NCI-H446 treated with DMSO at 0.1 percent for 48 hours (cell line): ENCODE data around the gene COL11A2.

Experiments
- DNase-seq: peaks from one replicate; lab custom pipeline; 2025; lab: John Stamatoyannopoulos, UW

COL11A2 gene

DNA sequence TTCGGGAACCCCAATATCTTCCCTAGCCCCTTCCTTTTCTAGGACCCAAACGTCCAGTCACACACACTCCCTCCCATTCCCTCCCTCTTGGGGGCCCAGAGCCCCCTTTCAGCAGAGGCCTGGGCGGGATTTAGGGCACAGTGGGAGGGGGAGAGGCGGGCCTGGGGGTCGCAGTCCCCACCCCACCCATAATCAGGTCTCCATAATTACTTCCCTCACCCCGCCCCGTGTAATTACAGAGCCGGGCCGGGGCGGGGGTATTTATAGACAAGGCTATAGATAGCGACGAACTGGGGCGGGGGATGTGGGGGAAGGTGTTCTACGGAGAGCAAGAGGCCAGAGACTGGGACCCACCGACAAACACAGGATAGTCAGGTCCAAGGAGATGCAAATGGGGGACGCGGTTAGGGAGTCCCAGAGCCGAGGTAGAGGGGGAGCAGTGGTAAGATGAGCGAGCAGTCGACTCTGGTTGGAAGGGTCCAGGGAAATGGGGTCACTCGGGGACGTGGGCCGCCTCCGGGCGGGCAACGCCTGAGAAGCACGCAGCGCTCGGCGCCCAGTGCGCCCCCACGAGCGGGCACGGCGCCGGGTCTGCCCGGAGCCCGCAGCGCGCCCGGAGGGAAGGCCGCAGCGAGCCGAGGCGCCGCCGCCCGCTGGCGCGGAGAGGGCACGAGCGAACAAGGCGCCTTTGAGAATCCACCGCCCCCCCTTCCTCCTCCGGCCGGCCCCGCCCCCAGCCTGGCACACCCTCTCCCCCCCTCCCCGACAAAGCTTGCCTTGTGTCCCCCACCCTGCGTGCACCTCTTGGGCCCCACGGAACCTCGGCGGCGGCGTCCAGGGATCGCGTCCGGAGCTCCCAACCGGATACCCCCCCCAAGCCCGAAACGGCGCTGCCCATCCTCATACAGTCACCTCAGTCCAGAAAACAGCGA is 670 bp upstream of the COL11A2 start:
- no peak for DNase-seq

DNA sequence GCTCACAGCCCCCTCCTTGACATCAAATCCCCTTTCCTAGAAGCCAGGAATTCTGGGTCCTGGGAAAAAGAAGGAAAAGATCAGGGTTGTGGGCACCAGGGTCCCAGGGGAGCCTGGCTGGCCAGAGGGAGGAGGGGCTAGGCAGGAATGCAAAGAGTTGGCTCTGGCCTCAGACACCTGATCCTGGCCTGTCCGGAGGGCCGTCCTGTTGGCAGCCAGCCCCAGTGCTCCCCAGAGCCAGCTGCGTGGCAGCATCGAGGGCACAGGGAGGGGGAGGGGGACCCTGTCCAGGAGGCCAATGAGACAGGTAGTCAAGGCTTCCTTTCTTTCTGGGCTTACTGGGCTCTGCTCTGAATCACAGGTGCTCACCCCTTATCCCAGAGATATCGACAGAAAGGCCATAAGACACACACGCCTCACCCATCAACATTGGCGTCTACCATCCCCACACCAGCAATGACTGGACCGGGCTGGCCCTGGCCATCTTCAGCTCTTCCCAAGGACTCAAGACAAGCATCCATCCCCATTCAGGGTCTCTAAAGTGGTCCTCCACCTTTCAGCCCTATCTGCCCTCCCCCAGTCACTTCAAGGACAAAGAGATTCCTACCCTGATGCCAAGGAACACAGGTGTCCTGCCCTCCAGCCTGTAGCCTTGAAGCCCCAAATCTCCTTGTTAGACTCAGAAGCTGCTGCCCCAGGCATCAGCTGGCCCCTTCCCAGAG is 723 bp downstream of the COL11A2 start:
- DNase-seq = no peak

DNA sequence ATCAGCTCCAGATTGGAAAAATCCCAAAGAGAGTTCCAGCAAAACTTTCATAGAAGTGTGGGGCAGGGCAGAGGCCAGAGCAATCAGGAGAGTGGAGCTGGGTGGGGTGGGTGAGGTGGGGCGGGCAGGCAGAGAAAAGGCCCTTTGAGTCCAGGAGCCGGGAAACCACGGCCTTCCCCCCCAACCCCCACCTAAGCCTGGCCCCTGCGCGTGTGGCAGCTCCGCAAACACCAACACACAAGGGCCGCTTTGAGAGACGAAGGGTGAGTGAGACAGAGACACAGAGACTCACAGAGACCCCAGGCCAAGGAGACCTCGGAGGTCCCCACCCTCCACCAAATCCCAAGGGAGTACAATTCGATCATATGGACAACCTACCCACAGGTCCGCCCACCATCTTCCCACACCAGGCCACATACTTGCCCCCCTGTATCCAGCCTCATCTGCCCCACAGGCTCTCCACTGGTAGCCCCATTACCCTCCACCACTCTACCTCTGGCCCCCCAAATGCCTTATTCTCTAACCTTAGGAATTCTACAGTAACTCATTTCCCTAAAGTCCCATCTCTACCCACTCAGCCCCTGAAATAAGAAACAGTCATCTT is 1.7 kb downstream of the COL11A2 start:
- no peak for DNase-seq

DNA sequence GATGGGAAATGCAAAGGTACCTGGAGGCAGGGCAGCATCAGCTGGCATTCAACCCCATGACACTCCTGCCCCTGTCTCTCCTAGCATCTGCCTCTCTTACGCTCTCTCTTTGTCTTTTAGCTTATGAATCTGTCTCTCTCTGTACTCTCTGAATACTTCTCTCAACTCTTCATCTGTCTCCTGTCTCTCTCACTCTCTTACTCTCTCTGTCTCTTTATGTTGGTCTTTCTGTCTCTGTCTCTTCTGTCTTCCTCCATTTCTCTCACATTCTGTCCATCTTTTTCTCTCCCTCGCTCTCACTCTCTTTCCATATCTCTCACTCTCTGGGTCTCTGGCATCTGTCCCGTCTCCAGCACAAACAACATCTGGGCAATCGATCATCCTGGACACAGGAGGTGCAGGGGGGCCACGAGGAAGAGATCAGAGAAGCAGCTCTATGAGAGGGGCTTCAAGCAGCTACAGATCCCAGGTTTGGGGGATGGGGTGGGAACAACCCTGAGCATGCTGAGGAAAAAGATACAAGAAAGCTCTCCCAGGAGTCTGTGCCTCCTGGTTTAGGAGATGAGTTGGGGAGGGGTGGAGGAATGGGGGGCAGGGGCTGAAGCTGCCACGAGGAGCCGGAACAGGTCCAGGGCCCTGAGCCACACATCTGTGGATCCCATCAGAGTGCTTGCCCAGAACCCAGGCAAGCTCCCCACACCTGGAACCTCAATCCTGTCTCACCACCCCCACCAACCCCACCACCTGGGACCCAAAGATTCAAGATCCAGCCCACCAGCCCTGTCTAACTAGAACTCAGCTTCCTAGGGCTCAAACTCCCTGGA is 2.4 kb downstream of the COL11A2 start:
- DNase-seq = no peak

DNA sequence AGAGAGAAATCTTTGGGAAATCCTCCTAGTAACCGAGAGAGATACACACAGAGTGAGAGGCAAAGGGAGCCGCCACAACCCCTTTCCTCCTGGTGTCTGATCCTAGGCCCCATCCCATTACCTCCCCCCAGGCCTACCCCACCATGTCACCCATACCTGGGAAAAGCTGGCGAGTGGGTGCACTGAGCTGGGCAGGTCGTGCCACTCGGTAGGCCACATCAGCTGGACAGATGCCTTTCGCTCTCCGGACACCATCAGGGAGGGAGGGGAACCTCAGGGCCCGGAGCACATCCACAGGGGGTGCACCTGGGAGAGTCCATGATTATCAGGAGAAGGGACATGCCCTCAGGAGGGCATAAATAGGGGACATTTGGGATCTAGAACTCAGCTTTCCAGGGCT is 3.1 kb downstream of the COL11A2 start:
- DNase-seq = no peak

DNA sequence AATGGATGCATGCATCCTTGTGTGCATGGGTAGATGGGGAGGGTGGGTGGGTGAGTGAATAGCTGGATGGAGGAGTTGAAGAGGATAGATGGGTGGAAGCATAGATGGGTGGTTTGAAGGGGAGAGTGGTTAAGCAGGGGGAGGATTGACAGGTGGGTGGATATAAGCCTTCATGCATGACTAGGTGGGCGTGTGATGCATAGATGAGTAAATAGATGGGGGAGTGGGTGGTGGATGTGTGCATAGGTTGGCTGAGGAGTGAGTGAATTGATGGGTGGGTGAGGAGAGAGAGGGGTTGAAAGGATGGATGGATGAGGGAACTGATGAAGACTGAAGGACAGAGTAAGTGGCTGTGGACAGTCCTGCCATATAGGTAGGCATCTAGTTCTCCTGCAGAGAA is 4.5 kb downstream of the COL11A2 start:
- DNase-seq = no peak

DNA sequence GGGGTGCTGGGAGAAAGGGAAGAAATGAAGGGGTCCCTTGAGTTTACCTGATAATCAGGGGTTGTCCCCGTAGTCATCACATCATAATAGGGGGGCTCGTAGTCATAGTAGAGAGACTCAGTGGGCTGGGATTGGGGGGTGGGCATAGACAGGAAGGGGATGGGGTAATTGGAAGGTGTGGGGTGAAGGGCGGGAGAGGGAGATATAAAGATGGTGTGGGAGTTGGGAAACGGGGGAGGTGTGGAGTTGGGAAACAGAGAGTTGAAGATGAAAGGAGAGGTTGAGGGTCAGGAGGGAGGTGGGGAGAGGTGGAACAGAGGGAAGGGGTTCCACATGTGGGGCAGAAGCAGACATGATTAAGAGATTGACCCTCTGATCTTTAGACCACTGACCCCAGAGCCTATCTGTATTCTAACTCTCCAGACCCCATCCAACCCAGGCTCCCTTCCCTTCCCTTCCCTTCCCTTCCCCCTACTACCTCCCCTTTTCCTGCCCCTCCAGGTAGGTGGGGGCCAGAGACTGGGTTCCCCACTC is 6.5 kb downstream of the COL11A2 start:
- no peak for DNase-seq

DNA sequence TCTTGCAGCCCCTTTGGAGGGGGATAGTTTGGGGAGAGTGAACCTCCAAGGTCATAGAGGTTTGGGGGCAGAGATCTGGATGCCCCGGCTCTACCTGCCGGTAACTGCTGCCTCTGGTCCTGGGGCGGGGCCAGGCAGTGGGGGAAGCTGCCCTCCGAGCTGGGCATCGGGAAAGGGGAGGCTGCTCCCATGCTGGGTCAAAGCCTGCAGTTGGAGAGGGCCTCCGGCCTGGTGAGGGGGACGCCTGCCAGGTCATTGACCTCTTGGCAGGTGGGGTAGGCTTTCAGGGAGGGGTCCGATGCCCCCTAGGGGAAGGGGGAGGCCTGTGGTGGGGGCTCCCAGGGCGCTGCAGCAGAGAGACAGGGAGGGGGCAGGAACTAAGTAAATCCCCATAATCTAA is 7.1 kb downstream of the COL11A2 start:
- no peak for DNase-seq

DNA sequence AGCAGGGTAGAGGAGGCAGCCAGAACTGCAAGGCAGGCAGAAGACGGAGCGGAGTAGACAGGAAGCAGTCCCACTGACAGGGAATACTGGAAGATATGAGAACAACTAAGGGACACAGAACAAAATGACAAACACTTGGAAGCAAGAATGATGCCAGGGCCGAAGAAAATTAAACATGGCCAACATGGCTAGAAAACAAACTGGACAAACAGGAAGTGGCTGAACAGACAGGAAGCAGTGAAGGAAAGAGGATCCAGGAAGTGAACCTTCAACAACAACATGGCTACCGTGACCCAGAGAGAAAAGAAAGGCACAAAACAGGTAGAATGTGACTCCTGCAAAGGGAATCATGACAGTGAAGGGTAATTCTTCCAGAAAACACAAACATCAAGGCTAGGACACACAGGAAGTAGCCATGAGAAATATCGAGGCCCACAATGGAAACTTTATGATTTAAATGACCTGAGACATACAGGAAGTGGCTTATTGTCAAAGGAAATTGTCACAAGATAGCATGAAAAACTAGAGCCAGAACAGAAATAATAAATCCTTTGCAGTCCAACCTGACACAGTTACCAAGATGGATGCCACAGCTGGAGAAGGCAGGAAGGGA is 9.1 kb downstream of the COL11A2 start:
- no peak for DNase-seq

DNA sequence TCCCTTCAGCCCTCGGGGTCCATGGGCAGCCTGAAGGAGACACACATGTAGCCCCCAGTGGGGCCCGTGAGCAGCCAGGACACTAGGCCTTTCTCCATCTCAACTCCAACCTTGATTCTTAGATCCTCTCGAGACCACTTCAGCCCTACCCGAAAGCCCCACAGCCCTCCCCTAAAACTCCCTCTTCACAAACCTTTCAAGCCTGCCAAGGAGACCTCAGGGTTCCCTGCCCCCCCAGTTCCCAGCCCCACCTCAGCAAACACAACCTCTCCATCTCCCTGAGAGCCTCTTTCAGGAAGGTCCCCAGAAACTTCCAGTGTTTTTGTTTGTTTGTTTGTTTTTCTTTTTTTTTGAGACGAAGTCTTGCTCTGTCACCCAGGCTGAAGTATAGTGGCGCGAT is 11.1 kb downstream of the COL11A2 start:
- DNase-seq = no peak

DNA sequence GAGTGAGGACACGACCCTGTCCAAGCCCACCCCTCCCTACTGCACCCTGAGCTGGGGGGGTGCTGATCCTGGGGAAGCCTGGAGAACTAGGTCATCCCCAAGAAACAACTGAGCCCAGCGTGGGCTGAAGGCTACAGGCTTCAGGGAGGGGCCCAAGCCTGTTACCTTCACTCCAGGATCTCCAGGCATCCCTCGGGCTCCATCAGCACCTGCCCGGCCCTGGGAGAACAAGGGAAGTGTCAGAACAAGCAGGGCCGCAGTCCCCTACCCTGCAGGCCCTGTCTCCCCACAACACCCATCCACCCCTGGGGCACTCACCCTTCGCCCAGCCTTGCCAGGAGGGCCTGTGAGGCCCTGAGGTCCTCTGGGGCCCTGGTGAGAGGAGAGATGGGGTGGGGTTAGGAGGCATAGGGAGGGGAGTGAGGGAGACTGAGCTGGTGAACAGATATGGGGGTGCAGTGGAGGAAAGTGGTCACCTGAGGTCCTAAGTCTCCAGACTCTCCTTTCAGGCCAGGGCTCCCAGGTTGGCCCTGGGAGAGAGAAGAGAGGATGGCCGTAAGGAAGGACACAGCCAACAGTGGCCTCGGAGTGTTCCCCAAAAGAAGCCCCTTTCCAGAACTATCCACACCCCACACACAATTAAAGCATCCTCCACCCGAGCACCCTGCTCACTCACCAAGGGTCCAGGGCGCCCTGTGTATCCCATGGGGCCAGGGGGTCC is 13.4 kb downstream of the COL11A2 start:
- DNase-seq = no peak

DNA sequence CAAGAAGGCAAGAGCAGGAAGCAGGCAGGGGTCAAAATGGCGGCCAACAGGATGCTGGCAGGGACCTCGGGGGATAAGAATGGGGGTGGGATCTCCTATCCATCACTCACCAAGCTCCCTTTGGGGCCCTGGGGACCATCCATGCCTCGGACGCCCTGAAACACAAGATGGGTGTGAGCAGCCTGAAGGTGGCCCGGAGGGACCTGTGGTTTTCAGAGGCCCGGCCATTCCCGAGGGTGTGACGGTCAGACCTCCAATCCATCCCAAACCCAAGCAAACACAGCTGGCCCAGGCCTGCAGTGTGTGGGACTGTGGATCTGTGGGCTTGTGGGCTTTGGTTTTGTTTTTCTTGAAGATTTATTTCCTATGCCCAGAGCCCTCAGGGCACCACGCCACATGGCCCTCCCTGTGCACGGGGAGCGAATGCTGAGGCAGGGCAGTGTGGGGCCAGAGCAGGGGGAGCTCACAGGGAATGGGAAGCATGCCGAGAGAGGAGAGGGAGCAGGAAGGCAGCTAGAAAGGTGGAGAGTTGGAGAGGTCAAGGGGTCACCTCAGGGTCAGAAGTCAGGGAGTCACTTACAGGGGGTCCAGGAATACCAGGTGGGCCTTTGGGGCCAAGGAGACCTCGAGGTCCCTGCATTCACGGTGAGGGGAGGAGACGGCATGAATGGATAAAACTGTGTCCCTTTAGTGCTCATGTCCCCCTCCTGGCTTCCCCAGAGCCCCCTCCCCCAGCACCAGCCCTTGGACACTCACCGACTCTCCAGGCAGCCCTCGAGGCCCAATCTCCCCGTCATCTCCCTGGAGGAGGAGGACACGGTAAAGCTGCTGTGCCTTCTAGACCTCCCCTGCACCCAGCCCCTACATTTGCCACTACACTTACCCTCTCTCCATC is 14.5 kb downstream of the COL11A2 start:
- DNase-seq = no peak

DNA sequence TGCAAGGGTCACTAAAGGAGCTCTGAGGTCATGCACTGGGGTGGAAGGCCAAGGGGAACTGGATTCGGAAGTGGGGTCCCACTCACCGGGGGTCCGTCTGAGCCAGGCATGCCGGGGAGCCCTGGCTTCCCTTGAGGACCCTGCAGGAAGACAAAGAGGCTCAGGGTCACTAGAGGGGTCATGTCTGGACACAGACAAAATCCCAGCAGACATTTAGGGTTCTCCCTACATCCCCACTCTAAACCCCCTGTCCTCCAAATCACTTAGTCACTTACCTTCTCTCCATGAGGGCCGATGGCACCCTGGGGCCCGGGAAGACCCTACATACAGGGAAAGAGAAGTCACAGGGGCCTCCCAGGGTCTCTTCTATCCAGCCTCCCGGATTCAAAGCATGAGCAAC is 15.4 kb downstream of the COL11A2 start:
- DNase-seq = no peak

DNA sequence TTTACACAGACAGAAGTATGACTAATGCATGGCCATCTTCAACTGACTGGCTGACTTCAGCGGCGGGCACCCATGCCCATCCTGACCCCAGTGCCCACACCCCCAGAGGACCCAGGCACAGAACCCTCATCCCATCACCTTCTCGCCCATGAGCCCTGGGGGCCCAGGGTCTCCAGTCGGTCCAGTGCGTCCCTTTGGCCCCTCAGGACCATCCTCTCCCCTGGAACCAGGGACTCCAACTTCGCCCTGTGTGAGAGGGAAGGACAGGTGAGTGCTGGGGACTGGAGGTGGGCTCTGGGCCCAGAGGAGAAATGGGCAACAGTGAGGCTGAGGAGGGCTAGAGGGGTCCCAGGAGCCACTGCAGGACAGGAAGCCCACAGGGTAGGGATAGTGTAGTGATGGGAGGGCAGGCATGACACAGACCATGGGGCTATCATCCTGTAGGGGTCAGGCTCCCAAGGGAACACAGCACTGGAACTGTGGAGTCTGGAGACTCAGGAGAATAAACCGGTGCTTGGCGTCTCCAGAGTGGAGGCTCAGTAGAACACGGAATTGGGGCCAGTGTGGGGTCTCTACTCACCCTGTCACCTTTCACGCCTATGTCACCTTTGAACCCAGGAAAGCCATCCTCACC is 16.7 kb downstream of the COL11A2 start:
- no peak for DNase-seq

DNA sequence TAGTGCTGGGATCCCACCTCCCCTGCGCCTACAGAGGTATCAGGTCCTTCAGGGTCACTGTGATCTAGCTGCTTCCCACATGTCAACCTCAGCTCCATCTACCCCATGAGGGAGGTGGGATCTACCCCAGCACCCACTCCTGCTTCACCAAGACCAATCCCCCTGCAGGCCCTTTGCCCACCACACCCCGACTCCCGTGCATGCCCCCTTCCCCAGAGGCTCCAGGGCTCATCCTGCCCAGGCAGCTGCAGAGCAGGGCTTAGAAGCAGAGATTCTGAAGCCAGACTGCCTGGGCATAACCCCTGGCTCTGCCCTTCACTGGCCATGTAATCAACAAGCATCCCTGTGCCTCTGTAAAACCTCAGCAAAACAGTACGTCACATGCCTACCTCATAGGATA is 17.5 kb downstream of the COL11A2 start:
- DNase-seq = no peak

DNA sequence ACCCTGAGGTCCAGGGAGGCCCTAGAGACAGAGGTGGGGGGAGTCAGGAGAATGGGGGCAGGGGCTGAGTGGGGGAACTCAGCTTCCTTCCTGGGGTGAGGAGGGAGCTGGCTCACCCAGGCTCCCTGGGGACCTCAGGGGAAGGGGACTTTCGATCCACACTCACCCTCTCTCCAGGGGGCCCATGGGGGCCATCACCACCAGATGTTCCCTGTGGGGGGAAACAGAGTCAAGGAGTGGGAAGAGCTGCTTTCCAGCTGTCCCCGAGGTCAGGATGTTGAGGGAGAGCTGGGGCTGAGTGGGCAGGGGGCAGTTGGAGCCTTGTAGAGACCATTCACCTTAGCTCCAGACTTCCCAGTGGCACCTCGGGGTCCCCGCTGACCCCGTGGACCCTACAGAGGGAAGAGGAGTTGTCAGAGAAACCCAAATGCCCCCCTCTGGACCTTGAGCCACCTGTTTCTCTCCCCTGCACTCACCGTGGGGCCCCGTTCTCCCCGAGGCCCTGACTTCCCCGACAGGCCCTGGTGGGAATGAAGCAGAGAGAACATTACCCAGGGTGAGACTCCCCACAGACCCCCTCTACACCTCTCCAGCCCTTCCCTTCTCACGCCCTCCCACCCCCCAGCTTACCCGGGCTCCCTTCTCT is 18.6 kb downstream of the COL11A2 start:
- no peak for DNase-seq

DNA sequence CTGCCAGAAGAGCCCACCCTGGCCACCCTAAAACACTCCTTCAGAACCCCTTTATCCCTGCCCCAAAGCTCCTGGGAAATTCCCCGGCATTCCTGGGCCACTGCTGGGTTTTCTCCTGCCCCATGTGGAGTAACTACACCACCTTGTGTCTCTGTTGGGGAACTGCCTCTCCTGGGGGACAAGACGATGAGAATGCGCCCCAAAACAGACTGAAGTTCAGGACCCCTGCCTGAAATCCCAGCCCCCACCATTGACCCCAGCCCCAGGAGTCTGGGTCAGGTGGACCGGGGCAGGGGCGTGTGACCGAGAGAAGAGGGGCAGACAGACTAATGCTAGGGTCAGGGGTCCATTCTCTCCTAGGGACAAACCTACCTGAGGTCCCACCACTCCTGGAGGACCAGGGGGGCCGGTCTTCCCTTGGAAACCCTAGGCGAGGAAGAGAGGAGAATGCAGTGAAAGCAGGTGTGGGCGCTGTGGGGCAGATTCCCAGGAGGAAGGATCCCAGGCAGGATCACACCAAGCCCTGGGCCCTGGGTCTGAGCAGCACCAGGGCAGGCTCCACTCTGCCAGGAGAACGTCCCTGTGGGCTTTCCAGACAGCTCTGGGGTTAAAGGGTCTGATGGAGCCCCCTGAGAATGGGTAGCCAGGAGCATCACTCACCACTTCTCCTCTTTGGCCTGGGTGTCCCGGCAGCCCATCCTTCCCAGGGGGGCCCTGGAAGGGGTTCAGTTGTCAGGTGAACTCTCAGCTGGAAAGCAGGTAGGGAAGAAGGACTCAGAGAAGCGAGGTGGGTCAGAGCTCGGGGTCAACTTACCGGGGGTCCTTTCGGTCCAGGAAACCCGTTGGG is 19.4 kb downstream of the COL11A2 start:
- no peak for DNase-seq
